Anterior cingulate cortex (tissue), 58 donors: ENCODE data around the gene GID8.
A peak's percentile ranks its signal among the peaks of the same experiment; 100 is the strongest.
"Not testable (repeated sequence)": the region's sequence is repeated elsewhere in the genome, so short reads cannot be mapped to it uniquely, and the experiment has no call there.

Source experiments
- DNase-seq, 58 donors: peaks; one replicate each; lab custom pipeline; 2025; lab: John Stamatoyannopoulos, UW

Gene GID8

DNA sequence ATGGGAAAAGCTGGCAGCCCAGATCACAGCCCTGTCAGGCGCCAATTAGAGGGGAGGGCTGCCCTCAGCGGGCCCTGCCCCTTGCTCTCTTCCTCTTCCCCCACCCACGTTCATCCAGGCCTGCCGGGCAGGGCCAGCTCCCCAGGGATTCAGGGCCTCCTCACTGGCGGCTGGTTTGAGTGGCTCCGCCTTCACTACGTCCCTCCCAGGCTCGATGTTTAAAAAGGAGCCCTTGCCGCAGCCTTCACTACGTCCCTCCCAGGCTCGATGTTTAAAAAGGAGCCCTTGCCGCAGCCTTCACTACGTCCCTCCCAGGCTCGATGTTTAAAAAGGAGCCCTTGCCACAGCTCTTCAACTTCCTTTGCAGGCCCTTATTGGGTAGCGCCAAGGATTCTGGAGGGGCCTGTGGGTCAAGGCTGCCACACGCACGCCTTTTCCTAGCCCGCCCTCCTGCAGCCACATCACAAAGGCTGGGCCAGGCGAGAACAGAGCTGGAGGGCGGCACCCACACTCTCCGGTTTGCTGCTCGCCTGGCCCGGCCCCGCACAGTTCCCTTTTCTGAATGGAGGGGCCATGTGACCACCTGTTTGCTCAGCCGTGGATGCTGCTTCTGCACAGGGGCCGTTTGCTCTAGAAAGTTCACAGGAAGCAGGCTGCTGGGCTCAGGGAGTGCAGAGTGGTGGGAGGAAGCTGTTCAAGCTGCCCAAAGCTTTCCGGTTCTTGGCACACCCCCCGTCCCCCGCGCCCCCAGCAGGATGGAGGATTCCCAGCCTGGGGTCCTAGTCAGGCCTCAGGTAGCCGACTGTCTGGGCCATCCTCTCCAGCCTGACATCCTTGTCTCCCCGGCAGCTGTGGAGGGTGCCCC, 16.1 kb downstream of the GID8 start:
- DNase-seq: peak in 47 of 58 donors; percentile 11 to 72 (median 40)

DNA sequence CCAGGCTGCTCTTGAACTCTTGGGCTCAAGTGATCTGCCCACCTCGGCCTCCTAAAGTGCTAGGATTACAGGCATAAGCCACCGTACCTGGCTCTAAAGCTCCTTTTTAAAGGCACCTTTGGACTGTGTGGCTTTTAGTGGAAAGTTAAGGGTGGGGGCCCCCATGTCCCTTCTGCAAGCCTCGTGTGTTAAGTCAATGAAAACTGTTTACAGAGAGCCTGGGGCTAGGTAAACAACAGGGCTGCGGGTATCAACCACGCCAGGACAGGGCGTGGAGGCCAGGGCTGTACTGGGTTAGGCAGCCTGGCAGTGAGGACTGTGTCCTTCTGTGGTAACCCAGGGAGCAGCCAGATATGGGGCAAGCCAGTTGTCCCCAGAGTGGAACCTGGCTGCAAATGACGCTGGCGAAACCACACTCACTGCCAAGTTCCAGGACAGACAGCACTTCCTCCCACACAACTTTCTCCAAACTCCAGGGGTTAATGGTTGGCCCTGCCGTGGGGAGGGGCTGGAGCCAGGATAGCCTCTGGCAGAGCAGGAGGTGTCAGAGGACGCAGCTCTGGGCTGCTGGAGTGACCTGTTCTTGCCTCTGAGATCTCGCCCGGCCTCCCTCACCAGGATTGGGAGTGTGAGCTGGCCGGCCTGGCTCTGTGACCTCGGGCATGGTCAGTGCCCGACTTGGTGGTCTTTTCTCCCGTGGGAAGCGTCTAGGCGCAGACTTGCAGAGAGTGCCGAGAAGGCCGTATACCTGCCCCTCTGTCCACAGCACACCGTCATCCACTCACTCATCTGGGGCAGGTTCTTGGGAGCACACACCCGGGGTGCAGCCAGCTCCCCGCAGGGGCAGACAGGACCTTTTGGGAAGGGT, 17.8 kb downstream of the GID8 start:
- no peak for DNase-seq

DNA sequence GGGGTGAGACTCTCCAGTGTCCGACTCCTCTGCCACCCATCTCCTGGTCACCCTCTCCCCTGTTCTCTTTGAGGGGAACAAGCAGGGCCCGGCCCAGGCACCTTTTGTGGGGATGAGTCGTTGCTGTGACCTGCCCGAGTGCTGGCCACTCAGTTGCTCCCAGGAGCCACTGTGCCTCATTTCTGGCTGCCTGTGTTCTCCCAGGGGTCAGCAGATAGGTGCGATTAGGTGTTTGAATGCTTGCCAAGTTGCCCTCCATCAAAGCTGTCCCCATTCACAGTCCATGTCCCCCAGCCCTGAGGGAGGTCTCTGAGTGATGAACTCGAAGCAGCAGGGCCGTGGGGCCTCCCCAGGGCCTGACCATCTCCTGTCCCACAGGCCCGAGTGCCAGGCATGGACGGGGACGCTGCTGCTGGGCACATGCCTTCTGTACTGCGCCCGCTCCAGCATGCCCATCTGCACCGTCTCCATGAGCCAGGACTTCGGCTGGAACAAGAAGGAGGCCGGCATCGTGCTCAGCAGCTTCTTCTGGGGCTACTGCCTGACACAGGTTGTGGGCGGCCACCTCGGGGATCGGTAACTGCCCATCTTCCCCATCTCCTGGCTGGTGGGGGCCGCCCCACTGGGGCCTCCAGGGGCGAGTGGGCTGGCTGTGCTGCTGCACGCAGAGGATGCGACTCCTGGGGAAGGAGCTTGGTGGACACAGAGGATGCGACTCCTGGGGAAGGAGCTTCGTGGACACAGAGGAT, 18.6 kb downstream of the GID8 start:
- DNase-seq: no peak

DNA sequence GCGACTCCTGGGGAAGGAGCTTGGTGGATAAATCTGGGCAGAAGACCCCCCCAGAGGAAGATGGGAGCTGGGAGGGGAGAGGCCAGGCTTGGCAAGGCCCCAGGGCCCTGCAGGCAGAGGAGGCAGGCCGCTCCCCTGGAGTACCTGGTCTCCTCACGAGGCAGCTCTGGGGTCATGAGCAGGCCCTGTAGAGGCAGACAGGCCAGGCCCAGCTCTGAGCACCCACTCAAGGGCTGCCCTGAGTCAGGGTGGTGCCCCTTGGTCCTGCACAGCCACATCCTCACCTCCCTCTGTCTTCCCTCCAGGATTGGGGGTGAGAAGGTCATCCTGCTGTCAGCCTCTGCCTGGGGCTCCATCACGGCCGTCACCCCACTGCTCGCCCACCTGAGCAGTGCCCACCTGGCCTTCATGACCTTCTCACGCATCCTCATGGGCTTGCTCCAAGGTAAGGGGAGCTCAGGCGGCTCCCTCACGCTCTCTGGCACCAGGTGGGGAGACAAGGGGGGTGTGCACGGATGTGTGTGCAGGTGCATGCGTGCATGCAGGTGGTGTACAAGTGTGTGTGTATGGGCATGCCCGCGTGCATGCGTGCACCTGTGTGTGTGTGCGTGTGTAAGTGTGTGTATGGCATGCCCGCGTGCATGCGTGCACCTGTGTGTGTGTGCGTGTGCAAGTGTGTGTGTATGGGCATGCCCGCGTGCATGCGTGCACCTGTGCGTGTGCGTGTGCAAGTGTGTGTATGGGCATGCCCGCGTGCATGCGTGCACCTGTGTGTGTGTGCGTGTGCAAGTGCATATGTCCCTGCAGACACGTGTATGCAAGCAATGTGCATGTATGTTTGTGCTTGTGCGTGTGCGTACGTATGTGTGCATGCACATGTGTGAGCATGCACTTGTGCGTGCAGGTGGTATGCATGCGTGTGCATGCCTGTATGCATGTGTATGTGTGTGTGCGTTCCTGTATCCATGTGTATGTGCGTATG, 19.5 kb downstream of the GID8 start:
- no peak for DNase-seq

DNA sequence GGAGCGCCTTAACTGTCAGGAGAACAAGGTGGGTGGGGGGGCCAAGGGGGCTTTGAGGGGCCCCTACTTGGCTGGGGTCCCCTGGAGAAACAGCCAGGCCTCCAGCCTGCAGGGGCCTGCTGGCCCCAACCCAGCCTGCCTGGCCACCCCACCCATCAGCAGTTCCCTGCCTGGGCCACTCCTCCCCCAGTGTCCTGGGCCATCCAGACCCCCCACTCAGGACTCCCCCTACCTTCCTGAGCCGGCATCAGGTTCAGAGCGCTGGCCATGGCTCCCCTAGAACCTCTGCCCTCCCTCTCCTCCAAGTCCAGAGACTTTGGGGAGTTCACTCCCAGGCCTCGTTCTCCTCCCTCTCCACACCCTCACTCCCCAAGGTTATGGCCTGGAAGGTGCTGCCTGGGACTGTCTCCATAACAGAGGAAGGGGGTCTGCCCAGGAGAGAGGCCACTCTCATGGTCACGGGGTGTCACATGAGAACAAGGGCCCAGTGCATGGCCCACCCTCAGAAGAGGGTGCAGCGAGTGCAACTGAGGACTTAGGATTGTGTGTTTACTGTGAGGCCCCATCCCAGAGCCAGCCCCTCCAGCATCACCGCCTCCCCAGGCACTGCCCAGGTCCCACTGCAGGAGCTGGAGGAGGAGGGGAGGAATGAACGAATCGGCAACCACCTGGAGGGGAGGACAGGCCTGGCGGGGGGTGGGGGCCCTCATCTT, 20.6 kb downstream of the GID8 start:
- no peak for DNase-seq

DNA sequence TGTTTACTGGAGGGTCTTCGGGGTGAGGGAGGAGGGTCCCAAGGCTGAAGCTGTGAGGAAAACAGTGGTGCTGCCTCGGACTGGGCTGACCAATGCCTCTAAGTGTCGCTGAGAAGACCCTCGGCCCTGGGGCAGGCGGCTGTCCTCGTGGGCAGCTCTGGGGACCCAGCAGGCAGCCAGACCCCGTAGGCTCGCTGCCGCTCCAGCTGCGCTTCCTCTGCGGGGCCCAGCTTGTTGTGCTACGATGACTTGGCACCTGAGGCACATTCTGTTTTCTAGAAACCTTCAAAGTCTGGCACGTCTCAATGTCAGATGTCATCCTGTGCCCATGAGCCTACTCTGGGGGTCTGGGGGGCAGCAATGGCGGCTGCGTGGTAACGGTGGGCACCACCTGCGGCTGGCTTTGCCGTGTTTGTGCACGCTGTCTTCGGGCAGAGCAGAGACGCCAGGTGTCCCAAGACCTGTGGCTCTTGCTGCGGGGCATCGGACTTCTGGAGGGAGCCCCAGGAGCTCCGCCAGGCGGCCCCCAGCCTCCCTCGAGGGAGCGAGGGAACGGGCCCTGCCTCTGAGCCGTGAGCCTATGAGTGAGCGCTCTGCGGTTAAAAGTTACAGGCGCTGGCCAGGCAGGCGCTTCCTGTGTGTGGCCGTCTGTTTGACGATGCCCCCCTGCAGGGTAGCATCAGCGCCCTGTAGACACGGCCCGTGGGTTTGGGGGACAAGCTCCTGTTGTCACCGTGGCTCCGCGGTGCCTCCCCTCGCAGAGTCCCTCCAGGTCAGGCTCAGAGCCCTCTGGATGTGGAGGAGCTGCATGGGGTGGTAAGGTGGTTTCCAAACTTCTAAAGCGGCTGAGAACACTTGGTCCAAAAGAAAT, 21.4 kb downstream of the GID8 start:
- DNase-seq: no peak

DNA sequence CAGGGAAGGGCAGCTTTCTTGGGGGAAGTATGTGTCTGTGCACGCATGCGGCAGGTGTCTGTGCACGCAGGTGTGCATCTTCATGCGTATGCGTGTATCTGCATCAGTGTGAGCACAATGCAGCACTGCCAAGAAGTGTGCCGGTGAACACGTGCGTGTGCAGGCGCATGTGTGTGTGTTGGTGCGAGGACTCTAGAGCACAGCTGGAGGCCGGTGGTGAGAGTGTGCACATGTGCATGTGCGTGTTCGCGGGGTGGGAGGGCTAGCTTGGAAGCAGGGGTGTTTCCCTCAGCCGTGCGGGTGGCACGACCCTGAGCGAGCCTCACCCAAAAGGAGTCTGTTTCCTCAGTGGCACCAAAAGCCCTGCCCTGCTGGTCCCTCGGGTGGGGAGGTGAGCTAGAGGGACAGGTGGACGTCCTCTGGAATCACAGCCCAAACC, 22.1 kb downstream of the GID8 start:
- no peak for DNase-seq

DNA sequence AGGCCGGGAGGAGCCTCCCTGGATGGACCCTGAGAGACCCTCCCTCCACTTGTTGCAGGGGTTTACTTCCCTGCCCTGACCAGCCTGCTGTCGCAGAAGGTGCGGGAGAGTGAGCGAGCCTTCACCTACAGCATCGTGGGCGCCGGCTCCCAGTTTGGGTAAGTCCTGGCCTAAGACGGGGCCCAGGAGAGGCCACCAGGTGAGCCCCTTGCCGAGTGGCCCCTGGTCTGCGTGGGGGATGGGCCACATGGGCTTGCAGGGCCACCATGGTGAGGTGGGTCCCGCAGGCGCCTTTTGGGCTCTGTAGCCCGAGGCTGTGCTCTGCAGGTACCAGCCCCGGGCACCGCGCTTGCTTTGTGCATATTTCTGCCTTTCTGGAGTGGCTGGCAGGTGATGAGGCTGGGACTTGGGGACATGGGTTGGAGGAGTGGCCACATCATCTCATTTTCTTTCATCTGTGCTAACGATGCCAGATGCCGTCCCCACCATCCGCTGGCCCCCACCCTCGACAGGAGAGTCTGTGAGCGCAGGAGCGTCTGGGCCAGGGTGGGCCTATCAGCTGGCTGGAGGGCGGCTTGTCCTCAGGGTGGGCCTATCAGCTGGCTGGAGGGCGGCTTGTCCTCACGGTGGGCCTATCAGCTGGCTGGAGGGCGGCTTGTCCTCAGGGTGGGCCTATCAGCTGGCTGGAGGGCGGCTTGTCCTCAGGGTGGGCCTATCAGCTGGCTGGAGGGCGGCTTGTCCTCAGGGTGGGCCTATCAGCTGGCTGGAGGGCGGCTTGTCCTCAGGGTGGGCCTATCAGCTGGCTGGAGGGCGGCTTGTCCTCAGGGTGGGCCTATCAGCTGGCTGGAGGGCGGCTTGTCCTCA, 22.7 kb downstream of the GID8 start:
- DNase-seq: not testable (repeated sequence)

DNA sequence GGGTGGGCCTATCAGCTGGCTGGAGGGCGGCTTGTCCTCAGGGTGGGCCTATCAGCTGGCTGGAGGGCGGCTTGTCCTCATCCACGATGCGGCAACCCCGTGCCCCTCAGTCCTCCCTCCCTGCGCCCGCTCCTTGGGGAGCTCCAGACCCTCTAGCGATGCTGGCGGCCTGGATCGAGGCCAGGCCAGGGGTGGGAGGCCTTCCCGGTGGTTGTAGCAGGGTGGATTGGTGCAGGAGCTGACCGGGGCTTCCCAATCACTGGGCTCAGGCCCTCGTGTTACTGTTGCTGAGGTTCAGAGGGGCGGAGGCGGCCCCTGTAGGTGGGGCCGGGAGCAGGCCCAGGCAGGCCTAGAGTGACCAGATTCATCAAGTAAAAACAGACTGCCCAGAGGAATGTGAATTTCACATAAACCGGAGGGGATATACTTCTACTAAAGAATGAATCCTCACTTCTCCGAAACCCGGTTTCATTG, 23.4 kb downstream of the GID8 start:
- no peak for DNase-seq

DNA sequence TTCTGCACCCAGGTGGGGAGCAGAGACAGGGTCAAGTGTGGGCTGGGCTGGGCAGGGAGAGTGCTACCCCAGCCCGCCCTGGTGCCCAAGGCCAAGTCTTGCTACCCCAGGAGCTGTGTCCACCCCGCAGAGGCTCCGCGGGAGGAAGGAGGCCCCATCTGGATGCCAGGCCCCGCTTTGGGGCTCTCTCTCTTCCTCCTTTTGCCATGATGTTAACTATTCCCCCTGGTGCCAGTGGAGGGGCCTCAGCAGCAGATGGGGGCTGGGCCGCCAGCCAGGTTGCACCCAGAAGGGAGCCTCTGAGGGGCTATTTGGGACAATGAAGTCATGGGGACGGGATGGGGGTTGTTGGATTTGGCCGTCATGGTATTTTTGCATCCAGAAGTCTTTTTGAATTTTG, 23.9 kb downstream of the GID8 start:
- no peak for DNase-seq

DNA sequence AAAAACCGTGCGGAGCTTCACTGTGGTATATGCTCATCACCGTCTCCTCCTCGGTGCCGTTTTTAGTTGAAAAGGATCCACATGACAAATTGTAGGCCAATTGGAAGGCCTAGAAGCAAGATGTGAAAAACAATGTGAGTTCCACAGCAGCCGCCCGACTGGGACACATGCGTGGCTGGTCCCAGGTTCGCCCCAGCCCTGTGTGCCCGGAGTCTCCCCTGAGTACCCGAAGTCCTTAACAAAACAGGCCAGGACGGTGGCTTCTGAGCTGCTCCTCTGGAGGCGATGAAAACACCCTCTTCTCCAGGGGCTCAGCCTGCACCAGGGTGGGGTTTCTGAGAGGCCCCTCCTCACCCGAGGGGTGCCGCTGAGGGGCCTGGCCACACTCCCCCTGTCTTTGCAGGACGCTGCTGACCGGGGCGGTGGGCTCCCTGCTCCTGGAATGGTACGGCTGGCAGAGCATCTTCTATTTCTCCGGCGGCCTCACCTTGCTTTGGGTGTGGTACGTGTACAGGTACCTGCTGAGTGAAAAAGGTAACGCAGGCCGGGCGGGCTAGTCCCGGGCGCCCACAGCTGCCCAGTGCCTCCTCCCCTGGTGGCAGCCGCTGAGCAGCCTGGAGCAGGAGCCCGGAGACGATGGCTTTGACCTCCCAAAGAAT, 24.4 kb downstream of the GID8 start:
- no peak for DNase-seq

DNA sequence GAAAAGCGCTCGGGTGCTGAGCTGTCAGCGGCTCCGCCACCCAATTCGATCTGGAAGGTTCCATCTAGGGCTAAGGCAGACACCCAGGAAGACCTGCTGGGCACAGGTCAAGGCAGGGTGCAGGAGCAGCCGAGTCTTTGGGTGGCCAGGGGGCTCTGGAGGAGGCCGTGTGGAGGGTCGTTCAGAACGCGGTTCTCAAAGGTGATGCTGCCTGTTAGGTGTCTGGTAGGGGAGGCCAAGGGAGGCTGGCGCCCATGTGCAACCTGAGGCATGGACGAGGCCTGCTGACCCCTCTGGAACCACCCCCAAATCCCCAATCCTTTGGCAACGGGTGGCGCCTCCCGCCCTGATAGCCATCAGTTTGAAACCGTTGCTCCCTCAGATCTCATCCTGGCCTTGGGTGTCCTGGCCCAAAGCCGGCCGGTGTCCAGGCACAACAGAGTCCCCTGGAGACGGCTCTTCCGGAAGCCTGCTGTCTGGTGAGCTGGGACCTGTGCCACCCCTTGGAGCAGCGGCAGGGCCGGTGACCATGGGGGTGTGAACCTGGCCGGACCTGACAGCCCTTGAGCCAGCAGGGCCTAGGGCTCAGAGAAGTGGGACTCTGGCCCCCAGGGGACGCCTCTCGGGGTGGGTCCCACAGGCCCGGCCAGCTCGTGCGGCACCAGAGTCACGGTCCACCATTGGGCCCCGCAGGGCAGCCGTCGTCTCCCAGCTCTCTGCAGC, 25.1 kb downstream of the GID8 start:
- no peak for DNase-seq

DNA sequence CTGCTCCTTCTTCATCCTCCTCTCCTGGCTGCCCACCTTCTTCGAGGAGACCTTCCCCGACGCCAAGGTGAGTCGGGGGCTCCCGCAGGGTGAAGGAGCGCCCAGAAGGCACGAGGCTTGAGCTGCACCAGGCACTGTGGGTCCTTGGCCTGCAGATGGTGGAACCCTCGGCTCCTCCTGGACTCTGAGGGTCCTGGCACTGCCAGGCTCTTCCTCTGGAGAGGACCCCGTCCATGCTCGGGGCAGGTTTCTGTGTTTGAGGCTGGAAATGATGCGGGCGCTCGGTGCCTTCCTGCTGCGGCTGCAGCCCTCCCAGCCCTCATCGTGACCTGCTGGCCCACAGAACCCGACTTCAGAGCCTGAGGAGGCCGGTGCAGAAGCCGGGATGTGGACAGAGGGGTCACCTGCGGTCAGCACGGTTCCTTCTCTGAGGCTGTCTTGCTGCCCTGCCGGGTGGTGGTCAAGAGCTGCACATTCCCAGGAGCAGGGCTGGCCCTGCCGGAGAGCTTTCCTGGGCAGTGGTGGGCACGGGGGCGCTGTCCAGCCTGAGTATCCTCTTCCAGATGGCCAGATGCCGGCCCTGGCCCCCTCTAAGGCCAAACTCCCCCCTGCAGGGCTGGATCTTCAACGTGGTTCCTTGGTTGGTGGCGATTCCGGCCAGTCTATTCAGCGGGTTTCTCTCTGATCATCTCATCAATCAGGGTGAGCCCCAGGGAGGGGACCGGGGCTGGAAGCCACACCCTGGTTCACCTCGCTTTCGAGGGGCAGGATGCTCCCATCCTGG, 25.9 kb downstream of the GID8 start:
- no peak for DNase-seq

DNA sequence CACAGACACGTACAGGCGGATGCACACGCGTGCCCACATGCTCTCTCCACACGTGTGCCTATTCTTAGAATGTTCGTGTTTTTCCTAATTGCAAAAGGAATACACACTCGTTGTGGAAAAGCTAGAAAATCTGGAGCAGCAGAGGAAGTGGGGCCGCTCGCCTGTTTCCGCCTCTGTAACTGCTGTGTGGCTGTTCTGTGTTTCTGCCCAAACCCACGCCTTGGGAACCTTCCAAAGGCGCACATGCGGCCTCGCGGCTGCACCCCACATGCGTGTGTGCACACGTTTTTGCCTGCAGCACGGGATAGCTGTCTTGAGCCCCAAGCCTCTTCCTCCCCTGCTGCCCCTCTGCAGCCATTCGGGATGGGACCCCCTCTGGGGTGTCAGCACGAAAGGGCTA, 26.8 kb downstream of the GID8 start:
- peak in 23 of 58 donors; percentile 4 to 67 (median 32) for DNase-seq

DNA sequence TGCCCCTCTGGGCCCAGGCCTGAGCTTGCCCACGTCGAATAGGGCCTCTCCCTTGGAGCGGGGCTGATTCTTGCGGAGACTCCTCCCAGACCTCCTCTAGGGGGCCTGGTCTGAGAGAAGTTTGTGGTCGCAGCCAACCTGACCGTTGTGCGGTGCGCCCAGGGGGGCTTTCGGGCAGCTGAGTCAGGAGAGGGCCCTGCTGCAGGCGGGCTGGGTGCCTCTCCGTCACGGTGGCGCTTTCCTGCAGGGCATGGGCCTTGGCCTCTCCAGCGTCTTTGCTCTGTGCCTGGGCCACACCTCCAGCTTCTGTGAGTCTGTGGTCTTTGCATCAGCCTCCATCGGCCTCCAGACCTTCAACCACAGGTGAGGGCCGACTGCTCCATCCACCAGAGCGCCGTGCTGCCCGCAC, 27.4 kb downstream of the GID8 start:
- no peak for DNase-seq
